ENCODE results near the gene MTPN.

MTPN gene

GRCh38 chr7:135950972-135951371 lies 26.2 kb downstream of the MTPN start:
- no peak for DNase-seq (ENCODE audit: extremely low spot score)
- ChIA-PET CTCF (no interaction called here), POLR2A (no interaction called here)
- no peak for TF ChIP-seq FOXK2 (IDR thresholded peaks at IDR 0.05)
- no peak for TF ChIP-seq SUZ12 (IDR thresholded peaks at IDR 0.05)
- no peak for TF ChIP-seq CTBP1 (IDR thresholded peaks at IDR 0.05; ENCODE audit: borderline replicate concordance)
- no peak for TF ChIP-seq HDGF (IDR thresholded peaks at IDR 0.05; ENCODE audit: borderline replicate concordance)
- no peak for TF ChIP-seq TARDBP (IDR thresholded peaks at IDR 0.05)
- TF ChIP-seq ARNT (IDR thresholded peaks at IDR 0.05): no peak
- TF ChIP-seq L3MBTL2 (conservative IDR thresholded peaks at IDR 0.05): no peak
- TF ChIP-seq FOXA1 (IDR thresholded peaks at IDR 0.05): no peak
- TF ChIP-seq SP1 (IDR thresholded peaks at IDR 0.05): no peak
- TF ChIP-seq LEF1 (IDR thresholded peaks at IDR 0.05; ENCODE audit: borderline replicate concordance): no peak
- no peak for TF ChIP-seq FOXM1 (IDR thresholded peaks at IDR 0.05; ENCODE audit: borderline replicate concordance)
- TF ChIP-seq ELF4 (IDR thresholded peaks at IDR 0.05): no peak
- no peak for TF ChIP-seq NFRKB (IDR thresholded peaks at IDR 0.05)
- TF ChIP-seq PKNOX1 (IDR thresholded peaks at IDR 0.05): no peak

- POLR2A ChIA-PET: no interaction called here
- no peak for DNase-seq (ENCODE audit: extremely low spot score)
- TF ChIP-seq FOXK2 (IDR thresholded peaks at IDR 0.05) (no peak), ELF4 (IDR thresholded peaks at IDR 0.05) (no peak), L3MBTL2 (conservative IDR thresholded peaks at IDR 0.05) (no peak), PKNOX1 (IDR thresholded peaks at IDR 0.05) (no peak)
- CTCF ChIA-PET: no interaction called here
Observed at GRCh38 chr7:135950429-135950828, 26.7 kb downstream of the MTPN start.

GRCh38 chr7:135946289-135947055 lies 30.7 kb downstream of the MTPN start:
- TF ChIP-seq NFRKB (IDR thresholded peaks at IDR 0.05): no peak
- POLR2A ChIA-PET: no interaction called here
- CTCF ChIA-PET: interaction anchor here (0.5 kb wide), 1 partner anchor 102 kb away, joined by 3 read pairs; no protein-coding TSS in a partner anchor
- no peak for DNase-seq (ENCODE audit: extremely low spot score)

- DNase-seq (ENCODE audit: extremely low spot score): no peak
- TF ChIP-seq ARNT (IDR thresholded peaks at IDR 0.05): no peak
- TF ChIP-seq TARDBP (IDR thresholded peaks at IDR 0.05): no peak
- ChIA-PET POLR2A (no interaction called here), CTCF (interaction anchor here (0.7 kb wide), 1 partner anchor 65 kb away, joined by 4 read pairs; no protein-coding TSS in a partner anchor)
Observed at GRCh38 chr7:135944753-135945152, 32.4 kb downstream of the MTPN start.

- no peak for TF ChIP-seq ARNT (IDR thresholded peaks at IDR 0.05)
- ChIA-PET POLR2A (no interaction called here), CTCF (no interaction called here)
- no peak for DNase-seq (ENCODE audit: extremely low spot score)
Observed at GRCh38 chr7:135943134-135943879, 33.9 kb downstream of the MTPN start.

GRCh38 chr7:135942614-135943013 lies 34.5 kb downstream of the MTPN start:
- ChIA-PET CTCF (no interaction called here), POLR2A (no interaction called here)
- TF ChIP-seq SP1 (IDR thresholded peaks at IDR 0.05) (no peak), LEF1 (IDR thresholded peaks at IDR 0.05; ENCODE audit: borderline replicate concordance) (no peak), PKNOX1 (IDR thresholded peaks at IDR 0.05) (no peak), NFRKB (IDR thresholded peaks at IDR 0.05) (no peak), ZNF384 (IDR thresholded peaks at IDR 0.05) (no peak), FOXK2 (IDR thresholded peaks at IDR 0.05) (no peak), CTBP1 (IDR thresholded peaks at IDR 0.05; ENCODE audit: borderline replicate concordance) (no peak), FOXA1 (IDR thresholded peaks at IDR 0.05) (no peak), ELF4 (IDR thresholded peaks at IDR 0.05) (no peak), BHLHE40 (IDR thresholded peaks at IDR 0.05; ENCODE audit: borderline replicate concordance) (no peak), TARDBP (IDR thresholded peaks at IDR 0.05) (no peak), ARNT (IDR thresholded peaks at IDR 0.05) (no peak), SUZ12 (IDR thresholded peaks at IDR 0.05) (no peak)
- DNase-seq (ENCODE audit: extremely low spot score): no peak
